IPS-15b (cell line): ENCODE results near the gene NFIA.

Experiments
- H3K27me3 ChIP-seq: one replicate; pipeline ENCODE4 v1.6.1; 2013; ENCODE audit warnings: low read length; ENCODE audit not compliant: control insufficient read depth, insufficient read depth
- H3K36me3 ChIP-seq: one replicate; pipeline ENCODE4 v1.6.1; 2013; ENCODE audit warnings: low read length; ENCODE audit not compliant: control insufficient read depth, insufficient read depth
- H3K4me1 ChIP-seq: one replicate; pipeline ENCODE4 v1.6.1; 2013; ENCODE audit warnings: mild to moderate bottlenecking, low read length; ENCODE audit not compliant: control insufficient read depth, insufficient read depth
- H3K4me3 ChIP-seq: one replicate; pipeline ENCODE4 v1.5.1; 2013; ENCODE audit warnings: low read depth, low read length
- H3K9ac ChIP-seq: one replicate; pipeline ENCODE4 v1.6.1; 2013; ENCODE audit warnings: low read depth, mild to moderate bottlenecking, low read length
- H3K9me3 ChIP-seq: one replicate; pipeline ENCODE4 v1.6.1; 2013; ENCODE audit warnings: mild to moderate bottlenecking, low read length; ENCODE audit not compliant: control insufficient read depth, insufficient read depth

The NFIA gene

DNA sequence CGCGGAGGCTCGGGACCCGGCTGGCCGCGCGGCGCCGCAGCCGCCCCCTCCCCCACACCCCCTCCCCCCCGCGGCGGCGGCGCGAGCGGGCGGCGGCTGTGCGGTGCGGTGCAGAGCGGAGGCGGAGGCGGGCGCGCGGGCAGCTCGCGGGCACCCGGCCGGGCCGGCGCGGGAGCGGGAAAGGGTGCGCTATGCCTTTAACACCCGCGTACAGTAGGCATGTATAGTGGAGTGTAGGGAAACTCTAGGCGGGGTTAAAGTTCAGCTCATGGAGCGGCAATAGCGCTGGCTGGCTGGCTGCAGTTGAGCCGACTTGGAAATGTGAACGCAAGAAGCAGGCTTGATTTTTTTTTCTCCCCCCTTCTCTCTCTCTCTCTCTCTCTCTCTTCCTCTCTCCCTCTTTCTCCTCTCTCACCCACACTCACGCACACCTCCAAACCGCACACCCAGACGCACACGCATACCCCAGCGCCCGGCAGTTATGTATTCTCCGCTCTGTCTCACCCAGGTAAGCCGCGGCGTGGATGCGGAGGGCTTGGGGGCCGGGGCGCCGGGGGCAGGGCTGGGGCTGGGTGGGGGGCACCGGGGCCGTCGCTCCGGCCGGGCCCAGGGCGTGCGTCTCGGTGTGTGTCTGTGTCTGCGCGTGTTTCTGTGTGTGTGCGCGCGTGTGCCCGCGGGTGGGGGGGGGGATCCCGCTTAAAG lies at the start of gene NFIA:
Gene NFIA, plus strand, starts transcription at position 251 of the 702 bp plus-strand sequence.
- no peaks in the 10 kb centered on the region for H3K9me3 ChIP-seq
- no peaks in the 10 kb centered on the region for H3K36me3 ChIP-seq
- peaks cover 69% of the 10 kb centered on the region for H3K27me3 ChIP-seq
- no peak within 1 kb of the TSS for H3K9ac ChIP-seq
- H3K4me1 ChIP-seq: peaks cover 26% of the 10 kb centered on the region
- peak within 1 kb of the TSS; percentile 64 for H3K4me3 ChIP-seq

DNA sequence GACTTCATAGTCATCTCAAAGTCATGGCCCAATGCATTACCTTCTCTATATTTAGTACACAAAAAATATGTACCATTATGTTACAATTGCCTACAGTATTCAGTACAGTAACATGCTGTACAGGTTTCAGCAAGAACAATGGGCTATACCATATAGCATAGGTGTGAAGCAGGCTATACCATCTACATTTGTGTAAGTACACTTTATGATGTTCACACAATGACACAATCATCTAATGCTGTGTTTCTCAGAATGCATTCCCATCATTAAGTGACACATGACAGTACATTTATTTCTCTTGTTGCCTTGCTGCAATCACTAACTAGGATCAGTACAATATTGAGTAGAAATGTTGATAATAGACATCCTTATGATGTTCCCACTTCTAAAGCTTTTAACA lies 46.5 kb upstream of the NFIA start:
- no peaks in the 10 kb centered on the region for H3K27me3 ChIP-seq
- no peaks in the 10 kb centered on the region for H3K36me3 ChIP-seq
- no peaks in the 10 kb centered on the region for H3K9me3 ChIP-seq
- no peaks in the 10 kb centered on the region for H3K4me1 ChIP-seq
- H3K9ac ChIP-seq: no peak overlapping the region
- no peak overlapping the region for H3K4me3 ChIP-seq

DNA sequence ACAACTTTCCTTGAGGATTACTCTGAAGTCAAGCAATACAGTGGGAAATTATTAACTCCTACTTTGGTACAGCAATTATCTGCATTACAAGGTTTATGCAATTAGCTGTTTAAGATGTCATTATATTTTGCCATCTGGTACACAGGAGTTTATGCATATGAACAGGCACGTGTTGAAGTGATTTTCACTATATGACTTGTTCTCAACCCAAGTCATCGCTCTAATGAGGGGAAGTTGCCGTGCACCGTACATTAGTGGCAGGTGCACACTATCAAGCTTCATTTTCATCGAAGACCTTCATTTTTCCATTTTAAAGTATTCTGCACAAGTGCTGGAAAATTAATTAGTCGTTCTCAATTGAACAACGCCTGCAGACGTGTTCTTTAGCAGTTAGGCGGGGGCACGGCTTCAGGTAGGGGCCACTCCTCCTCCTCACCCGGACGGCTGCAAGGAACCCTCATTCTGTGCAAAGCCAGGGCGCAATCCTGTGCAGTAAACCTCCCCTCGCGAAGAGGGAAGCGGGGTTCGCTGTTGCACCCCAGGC lies 39.8 kb upstream of the NFIA start:
- no peak overlapping the region for H3K9ac ChIP-seq
- H3K9me3 ChIP-seq: no peaks in the 10 kb centered on the region
- peaks cover 5% of the 10 kb centered on the region for H3K4me1 ChIP-seq
- no peaks in the 10 kb centered on the region for H3K36me3 ChIP-seq
- peak overlapping the region; percentile 47 for H3K4me3 ChIP-seq
- H3K27me3 ChIP-seq: peaks cover 40% of the 10 kb centered on the region

DNA sequence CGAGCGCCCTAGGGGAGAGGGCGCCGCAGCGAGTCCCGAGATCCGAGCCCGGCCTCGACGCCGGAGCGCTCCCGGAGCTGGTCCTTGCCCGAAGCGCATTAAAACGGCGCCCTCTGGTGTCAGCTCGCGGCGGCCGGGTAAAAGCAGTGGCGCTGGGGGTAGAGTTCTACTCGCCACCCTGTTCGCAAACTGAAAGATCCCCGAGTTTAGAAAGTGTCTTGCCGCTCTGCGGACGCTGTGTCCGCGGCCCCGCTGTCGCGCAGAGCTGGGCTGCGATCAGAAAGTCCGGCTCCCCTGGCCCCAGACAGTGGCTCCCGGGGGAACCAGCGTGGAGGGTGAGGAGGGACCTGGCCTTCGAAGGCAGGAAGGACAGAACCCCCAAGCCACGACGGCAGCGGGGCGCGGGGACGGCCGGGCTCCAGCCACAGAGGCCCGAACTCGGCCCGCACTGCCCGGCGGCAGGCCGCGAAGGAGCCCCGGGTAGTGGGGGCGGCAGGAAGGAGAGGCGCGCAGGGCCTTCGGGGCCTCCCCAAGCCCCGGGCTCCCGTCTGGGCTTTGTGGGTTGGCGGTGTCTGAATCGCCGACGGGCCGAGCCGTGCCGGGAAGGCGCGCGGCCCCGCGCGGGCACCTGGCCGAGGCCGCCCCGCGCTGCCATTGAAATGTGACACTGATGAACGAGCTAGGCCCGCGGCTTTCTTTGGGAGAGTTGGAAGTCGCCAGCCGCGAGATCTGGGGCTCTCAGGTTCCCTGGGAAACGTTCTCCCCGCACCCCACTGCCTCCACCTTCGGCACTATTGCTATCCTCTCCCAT lies 39.1 kb upstream of the NFIA start:
- H3K36me3 ChIP-seq: no peaks in the 10 kb centered on the region
- H3K4me1 ChIP-seq: peaks cover 5% of the 10 kb centered on the region
- H3K9me3 ChIP-seq: no peaks in the 10 kb centered on the region
- H3K4me3 ChIP-seq: peak overlapping the region; percentile 47
- H3K27me3 ChIP-seq: peaks cover 40% of the 10 kb centered on the region
- peak overlapping the region; percentile 49 for H3K9ac ChIP-seq

DNA sequence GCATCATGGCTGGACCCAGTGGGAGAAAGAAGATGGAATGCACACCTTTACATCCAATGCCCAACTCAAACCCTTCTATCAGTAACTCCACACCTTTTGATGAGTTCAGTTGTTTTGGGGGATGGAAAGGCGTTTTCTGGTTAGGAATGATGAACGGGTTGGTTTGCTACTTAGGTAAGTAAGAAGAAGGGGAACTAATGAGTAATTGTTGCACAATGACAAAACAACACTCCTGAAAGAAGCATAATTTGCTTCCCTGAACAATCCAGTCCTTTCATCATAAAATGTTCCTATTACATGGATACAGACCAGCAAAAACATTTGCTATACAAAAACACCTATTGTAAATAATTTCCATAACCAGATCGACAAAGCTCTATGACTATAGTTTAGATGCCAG lies 35.9 kb upstream of the NFIA start:
- Histone ChIP-seq H3K9ac (no peak overlapping the region), H3K4me3 (no peak overlapping the region)

DNA sequence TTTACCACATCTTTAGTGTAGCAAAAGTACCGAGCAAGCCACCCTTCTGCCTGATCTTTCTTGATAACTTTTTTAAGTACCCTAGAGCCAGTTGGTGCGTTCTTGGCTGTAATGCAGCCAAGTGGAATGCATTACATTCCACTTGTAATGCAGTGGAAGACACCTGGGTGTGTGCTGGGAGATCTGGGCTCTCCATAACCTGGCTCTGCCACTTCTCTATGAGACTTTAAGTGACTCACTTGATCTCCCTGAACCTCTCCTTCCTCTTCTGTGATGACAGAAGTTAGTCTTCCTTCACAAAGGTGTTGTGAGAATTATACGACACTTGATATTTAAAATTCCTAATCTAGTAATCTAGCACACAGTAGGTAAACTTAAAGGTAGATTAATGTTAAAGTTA lies 35.3 kb upstream of the NFIA start:
- H3K9me3 ChIP-seq: no peaks in the 10 kb centered on the region
- peaks cover 47% of the 10 kb centered on the region for H3K27me3 ChIP-seq
- no peak overlapping the region for H3K4me3 ChIP-seq
- H3K4me1 ChIP-seq: peaks cover 9% of the 10 kb centered on the region
- no peak overlapping the region for H3K9ac ChIP-seq
- H3K36me3 ChIP-seq: no peaks in the 10 kb centered on the region

More for the DNA sequence above, 35.9 kb upstream of the NFIA start:
- H3K4me1 ChIP-seq: peaks cover 8% of the 10 kb centered on the region
- H3K36me3 ChIP-seq: no peaks in the 10 kb centered on the region
- peaks cover 45% of the 10 kb centered on the region for H3K27me3 ChIP-seq
- H3K9me3 ChIP-seq: no peaks in the 10 kb centered on the region

DNA sequence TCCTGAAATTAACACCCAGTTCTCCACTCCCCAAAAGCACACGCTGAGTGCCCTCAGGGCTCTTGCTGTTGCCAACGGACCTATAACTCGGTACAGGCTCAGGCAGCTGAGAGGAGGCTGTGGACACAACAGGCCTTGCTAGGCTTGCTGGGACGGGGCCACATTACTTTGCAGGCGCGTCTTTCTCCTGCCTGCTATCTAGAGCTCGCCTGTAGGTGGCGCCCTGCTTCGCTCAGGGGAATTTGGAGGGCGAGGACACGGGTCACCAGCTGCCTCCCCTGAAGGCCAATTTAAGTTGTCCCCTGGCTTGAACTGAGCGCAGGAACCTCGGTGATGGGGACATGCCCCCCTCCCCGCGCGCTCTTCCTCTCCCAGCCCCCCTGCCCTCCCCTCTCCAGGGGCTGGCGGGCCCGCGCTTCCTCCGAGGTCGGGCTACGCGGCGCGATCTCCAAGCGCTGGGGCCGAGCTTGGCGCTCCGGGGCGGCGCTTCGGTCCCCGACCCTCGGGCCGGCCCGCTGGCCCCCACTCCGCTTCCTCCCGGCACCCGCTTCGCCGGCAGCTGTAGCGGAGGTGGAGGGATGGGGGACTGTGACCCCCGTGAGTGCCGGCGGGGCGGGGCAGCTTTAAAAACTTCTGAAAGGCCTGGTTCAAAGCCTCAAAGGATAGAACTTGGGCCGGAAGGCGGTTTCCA lies 32.4 kb upstream of the NFIA start:
- Histone ChIP-seq H3K36me3 (no peaks in the 10 kb centered on the region), H3K4me3 (peak overlapping the region; percentile 51), H3K4me1 (peaks cover 7% of the 10 kb centered on the region), H3K9me3 (no peaks in the 10 kb centered on the region), H3K9ac (no peak overlapping the region), H3K27me3 (peaks cover 53% of the 10 kb centered on the region)

DNA sequence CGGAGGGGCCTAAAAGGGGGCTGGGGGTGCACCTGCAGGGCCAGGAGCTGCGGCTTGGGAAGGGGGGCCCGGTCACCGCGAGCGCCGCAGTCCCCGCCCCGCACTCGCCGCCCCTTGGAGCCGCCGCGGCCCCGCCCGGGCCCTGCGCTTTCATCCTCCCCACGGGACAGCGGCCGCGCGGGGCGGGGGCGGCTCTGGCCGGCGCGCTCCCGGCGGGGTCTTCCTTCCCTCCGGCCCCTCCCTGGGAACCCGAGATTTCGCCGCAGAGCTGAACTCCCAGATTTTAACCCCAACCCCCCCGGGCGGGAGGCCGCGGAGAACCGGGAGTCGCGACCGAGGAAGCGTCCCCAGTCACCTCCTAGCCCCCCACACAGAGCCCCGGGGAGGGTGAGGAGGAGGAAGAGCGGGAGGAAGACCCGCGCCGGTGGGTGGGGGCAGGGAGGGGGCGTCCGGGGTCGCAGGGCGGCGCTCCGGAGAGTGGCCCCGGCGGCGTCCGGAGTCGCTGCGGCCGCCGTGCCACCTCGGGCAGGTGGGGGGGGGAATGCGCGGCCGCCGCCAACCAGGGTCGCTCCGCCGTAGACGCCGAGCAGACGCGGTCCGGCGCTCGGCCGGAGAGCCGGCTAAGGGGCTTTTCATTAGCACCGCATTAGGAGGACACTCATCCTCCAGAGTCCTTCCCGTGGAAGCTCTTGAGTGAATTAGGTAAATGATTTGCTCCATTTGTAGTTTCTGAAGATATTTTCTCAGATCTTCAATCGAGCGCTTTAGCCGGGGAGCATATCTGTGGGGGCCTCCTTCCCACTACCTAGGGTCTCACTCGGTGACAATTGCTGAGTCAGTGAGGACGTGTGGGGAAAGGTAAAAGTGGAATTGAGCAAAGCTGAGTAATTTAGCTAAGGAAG lies 31.6 kb upstream of the NFIA start:
- no peaks in the 10 kb centered on the region for H3K9me3 ChIP-seq
- peaks cover 7% of the 10 kb centered on the region for H3K4me1 ChIP-seq
- H3K36me3 ChIP-seq: no peaks in the 10 kb centered on the region
- peak overlapping the region; percentile 51 for H3K4me3 ChIP-seq
- H3K27me3 ChIP-seq: peaks cover 53% of the 10 kb centered on the region
- H3K9ac ChIP-seq: no peak overlapping the region

DNA sequence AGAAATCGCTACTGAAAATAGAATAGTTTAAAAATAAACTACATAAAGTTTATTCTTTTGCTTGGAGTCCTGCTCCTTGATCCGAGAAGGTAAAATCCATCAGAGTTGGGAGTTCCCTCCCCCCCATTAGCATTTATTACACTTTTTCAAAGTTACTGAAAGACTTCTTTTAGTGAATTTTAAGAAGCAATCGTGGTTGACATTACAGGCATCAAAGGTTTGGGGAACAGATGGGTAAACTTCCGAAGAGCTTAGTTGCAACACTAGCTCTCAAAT lies 31.0 kb upstream of the NFIA start:
- H3K4me1 ChIP-seq: peaks cover 7% of the 10 kb centered on the region
- no peaks in the 10 kb centered on the region for H3K36me3 ChIP-seq
- no peaks in the 10 kb centered on the region for H3K9me3 ChIP-seq
- peak overlapping the region; percentile 51 for H3K4me3 ChIP-seq
- no peak overlapping the region for H3K9ac ChIP-seq
- peaks cover 55% of the 10 kb centered on the region for H3K27me3 ChIP-seq

DNA sequence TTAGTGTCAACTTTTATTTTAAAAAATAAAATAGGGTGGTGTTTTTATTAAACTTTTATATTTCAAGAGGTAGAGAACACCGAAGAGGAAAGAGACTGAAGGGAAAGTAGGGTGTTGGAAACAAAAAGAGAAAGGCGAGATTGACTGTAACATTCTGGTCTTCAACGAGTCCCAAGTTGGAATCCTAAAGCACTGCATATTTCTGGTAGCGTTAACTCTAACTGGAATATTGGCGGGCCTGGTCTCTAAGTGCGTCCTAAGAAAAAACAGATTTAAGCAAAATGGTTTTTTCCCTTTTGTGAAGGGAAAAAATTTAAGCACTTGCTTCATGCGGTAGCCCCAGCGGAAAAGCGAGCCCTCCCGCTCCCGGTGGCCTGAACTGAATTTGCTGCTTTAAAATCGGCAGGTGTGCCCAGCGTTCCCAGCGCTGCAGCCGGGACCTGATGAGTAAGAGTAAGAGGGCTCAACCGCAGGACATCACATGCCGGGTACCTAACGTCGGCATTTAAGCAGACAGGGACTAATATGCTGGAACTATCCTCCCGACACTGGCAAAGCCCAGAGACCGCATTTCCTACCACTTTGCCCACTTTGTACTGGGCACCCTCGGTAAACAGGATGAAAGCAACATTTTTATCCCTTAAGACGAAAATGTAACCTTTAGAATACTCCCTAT lies 30.5 kb upstream of the NFIA start:
- Histone ChIP-seq H3K4me1 (peaks cover 7% of the 10 kb centered on the region), H3K4me3 (peak overlapping the region; percentile 3), H3K9ac (no peak overlapping the region), H3K9me3 (no peaks in the 10 kb centered on the region), H3K27me3 (peaks cover 60% of the 10 kb centered on the region), H3K36me3 (no peaks in the 10 kb centered on the region)
